ENCODE measurements around the gene SLX4IP.

SLX4IP gene

DNA sequence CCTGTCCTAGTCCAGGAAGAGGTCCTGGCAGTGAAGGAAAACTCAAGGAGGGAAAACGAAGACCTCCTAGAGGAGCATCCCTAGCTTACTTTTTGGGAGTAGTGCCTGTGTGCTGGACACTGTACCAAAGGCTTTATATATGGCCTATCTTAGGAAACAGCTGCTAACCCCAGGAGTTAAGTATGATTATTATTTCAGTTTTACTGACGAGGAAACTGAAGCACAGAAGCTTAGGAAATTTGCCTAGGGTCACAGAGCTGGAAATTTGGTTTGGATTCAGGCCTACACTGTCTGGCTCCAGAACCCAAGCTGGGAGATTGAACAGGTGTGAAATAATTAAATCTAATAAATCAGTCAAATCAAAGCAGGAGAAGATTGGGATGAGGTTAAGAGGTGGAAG, 78.0 kb downstream of the SLX4IP start:
- no peak for DNase-seq (ENCODE audit: insufficient read length, low spot score)
- FAIRE-seq = no peak

DNA sequence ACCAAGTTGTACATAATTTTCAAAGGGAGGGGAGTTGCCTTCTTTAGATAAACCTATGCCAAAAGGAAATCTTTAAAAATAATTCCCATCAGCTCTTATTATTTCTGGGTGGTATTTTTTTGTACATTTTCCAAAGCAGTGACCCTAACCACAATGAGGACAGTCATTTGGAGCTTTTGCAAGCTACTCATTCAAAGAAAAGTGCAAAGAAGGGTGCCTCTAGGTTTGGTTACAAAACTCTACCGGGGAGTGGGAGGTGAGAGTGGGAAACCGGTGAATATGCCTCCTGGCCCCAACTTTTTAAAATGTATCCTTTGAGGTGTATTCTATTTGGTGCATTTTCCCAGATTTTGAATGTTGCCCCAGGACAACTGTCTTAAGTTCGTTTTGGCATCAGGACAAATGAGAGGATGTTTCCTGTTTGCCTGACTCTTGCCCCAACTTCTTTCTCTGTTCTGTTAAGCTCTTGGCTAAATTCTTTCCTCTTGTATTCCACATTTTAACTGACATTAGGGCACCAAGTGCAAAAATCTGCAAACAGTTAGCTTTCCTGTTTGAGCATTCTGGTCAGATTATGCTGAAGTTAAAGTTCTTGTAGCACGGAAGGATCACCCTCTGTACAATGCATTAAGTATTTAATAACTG, 78.9 kb downstream of the SLX4IP start:
- DNase-seq (ENCODE audit: insufficient read length, low spot score) (no peak), FAIRE-seq (no peak)

DNA sequence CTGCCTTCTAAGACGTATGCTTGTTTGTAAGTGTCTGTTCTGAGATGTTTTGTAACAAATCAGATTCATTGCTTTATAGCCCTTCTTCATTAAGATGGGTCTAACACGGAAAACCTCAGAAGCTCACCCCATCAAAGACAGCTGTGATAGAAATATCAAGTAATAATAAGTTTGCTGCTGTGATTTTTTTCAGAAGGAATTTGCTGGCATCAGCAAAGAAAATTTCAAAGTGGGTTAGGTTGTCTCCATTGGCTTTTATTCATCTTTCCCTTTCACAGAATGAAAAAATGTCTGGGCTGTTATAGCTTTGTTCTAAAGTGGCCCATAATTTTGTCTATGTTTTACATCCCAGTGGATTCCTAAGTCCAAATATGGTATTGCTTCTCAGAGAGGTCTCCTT, 81.4 kb downstream of the SLX4IP start:
- FAIRE-seq (no peak), DNase-seq (ENCODE audit: insufficient read length, low spot score) (no peak)

DNA sequence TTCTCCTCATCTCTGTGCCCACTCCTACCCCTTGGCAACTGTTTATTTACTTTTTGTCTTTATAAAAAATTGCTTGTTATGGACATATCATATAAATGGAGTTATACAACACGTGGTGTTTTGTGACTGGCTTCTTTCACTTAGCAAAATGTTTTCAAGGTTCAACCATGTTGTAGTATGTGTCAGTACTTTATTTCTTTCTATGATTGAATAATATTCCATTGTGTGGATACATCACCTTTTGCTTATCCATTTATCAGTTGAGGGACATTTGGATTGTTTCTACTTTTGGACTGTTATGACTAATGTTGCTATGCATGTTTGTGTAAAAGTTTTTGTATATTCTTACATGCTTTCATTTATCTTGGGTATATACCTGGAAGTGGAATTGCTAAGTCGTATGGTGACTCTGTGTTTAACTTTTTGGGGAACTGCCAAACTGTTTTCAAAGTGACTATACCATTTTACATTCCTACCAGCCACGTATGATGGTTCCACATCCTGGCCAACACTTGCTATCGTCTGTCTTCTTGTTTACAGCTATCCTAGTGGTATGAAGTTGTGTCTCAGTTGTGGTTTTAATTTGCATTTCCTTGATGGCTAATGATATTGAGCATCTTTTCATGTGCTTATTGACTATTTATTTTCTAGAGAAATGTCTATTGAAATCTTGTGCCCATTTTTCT, 84.4 kb downstream of the SLX4IP start:
- no peak for DNase-seq (ENCODE audit: insufficient read length, low spot score)
- FAIRE-seq = no peak

DNA sequence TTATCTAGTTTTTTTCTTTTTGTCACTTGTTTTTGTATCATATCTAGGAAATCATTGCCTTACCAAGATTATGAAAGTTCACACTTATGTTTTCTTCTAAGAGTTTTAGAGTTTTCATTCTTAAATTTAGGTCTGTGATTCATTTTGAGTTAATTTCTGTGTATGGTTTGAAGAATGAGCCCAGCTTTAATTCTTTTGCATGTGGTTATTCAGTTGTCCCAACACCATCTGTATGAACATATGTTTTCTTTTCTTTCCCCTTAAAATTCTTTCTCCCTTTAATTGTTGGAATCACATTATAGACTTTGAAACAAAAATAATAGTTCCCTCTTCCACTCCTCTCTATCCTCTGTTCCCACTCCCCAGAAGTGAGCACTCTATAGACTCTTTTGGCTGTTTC, 85.4 kb downstream of the SLX4IP start:
- FAIRE-seq (no peak), DNase-seq (ENCODE audit: insufficient read length, low spot score) (no peak)

DNA sequence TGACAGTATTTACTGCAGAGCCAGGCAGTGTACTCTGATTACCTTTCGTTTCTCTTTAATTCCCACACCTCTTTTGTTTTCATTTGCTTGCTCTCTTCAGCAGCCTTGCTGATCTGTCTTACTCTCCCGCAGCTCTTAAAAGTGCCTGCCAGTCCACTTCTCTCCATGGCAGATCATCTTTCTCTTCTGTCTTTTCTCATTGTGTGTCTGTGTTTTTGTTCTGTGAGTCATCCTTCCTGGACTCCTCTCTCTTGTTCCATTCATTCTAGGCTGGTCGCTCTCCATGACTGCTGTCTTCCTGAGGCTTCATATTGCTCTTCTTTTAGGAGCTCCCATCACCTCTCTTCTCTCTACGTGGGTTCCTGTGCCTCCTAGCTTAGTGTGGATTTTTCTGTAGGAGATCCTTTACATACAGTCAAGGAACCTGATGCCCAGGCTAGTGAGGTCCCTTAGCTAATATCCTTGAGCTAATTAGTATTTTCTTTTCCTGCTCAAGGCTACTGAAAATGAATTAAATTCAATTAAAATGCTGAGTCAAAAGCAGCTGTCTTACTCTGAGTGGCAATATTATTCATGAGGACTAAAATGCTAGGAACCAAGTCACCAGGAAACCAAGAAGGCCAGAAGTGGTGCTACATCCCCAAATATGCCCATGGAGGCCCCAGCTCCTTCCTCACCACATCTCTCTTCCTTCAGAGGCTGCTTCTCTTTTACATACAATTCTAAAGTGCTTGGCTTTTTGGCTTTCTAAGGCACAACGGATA, 86.1 kb downstream of the SLX4IP start:
- FAIRE-seq (no peak), DNase-seq (ENCODE audit: insufficient read length, low spot score) (peak; percentile 68)

DNA sequence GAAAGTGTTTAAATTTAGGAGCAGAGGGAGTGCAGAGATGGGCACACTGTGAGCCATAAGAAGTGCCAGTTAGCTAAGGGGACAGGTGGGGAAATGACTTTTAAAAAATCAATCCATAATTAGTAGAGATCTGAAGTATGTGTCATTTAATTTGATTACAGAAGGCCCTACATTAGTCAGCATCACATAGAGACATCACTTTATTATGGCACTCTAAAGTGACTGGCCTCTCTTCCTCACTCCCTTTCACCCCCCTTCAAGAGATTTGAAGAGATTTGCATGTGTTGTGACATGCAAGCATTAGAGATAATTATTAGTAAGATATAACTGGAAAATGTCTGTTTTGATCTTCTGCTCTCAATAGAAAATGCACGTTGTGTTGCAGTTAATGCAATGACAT, 86.7 kb downstream of the SLX4IP start:
- DNase-seq (ENCODE audit: insufficient read length, low spot score) (no peak), FAIRE-seq (no peak)

DNA sequence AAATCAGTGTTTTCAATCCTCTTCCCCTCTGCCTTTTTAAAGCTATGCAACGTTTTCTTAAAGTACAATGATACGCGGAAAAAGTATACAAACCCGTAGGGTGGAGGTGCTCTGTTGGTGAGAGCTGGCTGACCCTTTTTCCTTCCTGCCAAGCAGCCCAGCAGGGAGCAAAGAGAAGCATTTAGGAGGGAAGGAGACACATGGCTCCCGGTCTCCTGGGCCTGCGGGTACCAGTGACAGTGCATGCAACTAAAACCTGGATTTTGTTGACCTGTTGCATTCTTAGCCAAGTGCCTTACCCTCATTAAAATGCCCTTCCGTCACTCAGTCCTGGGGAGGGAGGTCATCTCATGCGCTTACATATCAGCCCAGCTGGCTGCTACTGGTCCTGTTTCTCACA, 87.2 kb downstream of the SLX4IP start:
- FAIRE-seq (no peak), DNase-seq (ENCODE audit: insufficient read length, low spot score) (no peak)

DNA sequence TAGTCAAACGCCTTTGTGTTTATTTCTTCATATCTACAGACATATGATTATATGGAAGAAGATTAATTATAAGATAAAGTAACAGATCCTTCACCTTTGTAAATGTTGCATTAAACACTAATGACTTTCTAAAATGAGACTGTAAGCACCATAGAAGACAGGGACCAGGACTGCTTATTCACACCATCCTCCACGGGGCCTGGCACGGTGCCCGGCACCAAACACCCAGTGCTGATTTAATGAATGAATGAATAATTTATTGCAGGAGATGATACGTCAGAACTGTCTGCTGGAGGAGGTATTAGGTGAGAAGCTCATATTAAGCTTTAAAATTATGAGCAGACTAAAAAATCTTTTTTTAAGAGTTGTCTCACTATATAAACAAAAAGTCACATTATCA, 88.3 kb downstream of the SLX4IP start:
- DNase-seq (ENCODE audit: insufficient read length, low spot score) (no peak), FAIRE-seq (no peak)

DNA sequence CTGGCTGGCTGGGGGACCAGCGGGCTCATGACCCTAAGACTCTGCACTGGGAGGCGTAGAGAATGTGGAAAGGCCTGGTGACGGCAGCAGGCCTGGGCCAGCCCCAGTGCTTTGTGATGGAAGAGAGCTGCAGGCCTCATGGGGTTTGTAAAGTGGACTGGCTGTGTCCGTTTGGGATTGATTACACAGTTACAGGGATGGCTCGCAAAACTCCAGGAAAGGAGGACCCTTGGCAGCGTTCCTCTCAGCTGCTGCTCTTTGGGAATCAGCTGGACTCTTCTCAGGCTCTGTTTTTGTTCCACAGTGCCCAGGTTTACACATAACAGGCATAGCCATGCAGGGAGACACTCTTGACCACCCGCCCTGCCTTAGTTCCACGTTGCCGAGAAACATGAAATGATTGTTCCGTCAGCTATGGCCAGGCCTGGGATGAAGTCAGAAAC, 89.0 kb downstream of the SLX4IP start:
- no peak for FAIRE-seq
- no peak for DNase-seq (ENCODE audit: insufficient read length, low spot score)

DNA sequence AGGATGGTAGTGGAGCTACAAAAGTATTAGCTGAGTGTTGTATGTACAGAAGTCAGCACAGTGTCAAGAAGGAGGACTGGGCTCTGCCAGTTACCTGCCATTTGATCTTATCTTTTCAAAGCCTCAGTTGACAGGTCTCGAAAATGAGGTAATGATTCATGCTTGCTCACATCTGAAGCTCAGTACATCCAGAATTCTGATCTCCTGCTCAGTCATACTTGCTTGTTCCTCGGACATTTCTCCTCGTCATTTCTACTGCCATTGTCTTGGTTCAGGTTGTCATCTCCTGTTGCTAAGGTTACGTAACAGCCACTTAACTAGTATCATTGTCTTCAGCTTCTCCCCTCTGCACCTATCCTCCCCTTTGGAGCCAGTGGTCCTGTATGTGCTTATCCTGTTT, 89.5 kb downstream of the SLX4IP start:
- DNase-seq (ENCODE audit: insufficient read length, low spot score) = no peak
- no peak for FAIRE-seq

DNA sequence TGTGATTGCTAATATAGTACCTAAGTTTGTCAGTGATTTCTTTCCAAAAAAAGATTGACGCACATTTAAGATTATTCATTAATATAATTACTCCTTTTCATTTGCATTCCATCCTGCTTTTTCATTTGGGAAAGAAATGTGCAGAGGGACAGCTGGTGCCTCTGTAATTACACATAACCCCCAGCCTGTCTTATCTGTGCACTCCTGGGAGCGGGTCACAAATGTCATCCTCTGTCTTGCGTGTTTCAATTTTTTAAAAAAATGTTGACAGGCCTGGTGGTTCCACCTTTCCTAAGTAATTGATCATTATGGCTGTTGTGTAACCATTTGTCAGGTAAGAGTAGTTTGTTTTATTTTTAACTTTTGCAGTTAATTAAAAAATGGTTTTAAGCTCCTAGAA, 92.7 kb downstream of the SLX4IP start:
- no peak for DNase-seq (ENCODE audit: insufficient read length, low spot score)

DNA sequence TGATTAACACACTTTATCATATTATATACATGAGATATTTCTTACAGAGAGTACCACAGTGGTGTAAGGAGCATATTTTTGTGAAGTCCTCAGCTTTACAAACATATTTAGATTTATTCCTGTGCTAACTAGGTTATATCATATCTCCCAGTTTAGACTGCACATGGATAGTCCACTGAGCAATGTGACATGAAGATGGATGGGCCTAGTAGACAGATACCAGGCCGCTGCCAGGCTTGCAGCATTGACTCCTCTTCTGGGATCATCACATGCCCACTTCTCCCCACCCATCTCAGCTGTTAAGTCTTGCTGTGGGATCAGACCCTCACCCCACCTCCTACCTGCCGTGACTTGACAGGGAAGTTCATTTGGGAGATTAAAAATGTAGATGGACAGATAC, 95.8 kb downstream of the SLX4IP start:
- no peak for FAIRE-seq

More for the DNA sequence above, 92.7 kb downstream of the SLX4IP start:
- no peak for FAIRE-seq

DNA sequence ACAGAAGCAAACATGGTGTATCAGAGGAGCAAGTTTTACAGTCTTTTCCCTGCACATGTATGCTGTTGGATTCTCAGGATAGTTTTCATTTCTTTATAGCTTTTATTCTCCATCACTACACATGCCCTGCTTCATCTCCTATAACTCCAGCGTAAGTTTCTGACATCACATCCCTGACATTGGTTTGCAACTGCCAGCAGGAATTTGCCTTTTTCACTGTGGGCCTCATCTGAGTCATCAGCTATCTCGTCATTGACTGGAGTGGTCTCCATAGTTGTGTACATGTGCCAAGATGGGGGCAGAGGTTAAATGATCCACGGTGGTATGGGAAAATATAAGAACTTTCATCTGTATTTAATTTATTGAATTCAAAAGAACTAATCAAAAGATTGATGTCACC, 96.7 kb downstream of the SLX4IP start:
- no peak for FAIRE-seq
- no peak for DNase-seq (ENCODE audit: insufficient read length, low spot score)

More for the DNA sequence above, 95.8 kb downstream of the SLX4IP start:
- DNase-seq (ENCODE audit: insufficient read length, low spot score) = no peak

DNA sequence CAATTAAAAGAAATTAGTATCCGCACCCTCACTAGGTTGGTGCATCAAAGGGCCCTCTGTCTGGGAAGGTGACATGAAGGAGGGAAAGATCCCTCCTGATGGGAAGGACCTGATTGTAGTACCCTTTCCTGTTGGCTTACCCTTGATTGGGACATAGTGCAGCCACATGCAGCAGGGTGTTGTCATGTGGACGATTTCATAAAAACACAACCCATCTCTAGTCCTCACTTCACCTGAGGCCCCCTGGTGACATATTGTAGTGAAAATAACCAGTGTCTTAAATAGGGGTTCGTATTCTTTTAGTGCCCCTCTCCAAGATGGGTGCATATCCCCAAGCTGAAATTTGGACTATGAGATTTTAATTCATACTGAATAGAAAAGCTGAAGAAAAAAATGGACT, 97.3 kb downstream of the SLX4IP start:
- DNase-seq (ENCODE audit: insufficient read length, low spot score) (no peak), FAIRE-seq (no peak)

DNA sequence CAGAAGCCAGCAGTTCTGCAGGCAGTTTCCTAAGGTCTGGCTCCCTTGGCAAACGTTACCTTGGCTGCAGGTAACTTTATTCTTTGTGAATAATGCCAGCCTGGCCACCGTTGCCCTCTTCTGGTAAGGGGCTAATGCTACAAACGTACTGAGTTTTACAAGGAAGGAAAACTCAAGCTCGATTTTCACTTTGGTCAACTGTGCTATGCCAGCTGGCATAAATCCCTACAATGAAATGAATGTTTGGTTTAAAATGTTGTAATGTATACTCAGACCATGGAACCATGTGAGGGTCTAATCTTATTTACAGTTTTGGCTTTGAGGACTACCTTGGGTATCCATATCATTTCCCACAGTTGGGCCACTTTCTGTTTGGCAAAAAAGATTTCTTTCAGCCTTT, 101.4 kb downstream of the SLX4IP start:
- DNase-seq (ENCODE audit: insufficient read length, low spot score) (no peak), FAIRE-seq (no peak)

DNA sequence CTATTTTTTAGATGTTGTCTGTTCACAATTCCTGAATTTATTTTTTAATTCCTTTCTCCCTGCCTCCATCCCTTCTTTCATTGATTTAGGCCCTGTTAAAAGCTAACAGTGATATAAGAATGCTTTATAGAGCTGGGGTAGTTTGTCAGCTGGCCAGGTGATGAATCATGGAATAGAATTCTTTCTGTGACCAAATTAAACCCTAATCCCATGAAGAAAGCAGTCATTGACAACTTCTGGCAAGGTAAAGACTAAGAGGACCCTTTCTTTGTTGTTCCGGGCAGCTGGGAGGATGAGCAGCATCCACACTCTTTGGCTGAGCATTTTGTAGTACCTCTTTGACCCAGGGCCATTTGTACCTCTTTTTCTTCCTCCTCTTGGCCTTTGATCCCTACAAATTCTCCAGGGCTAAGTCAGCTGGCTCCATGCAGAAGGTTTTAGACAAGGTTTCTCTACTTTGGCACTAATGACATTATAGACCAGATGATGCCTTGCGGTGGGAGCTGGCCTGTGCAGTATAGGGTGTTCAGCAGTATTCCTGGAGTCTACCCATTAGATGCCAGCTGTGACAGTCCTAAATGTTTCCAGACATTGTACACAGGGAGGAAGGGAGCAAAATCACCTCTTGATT, 102.9 kb downstream of the SLX4IP start:
- no peak for FAIRE-seq

DNA sequence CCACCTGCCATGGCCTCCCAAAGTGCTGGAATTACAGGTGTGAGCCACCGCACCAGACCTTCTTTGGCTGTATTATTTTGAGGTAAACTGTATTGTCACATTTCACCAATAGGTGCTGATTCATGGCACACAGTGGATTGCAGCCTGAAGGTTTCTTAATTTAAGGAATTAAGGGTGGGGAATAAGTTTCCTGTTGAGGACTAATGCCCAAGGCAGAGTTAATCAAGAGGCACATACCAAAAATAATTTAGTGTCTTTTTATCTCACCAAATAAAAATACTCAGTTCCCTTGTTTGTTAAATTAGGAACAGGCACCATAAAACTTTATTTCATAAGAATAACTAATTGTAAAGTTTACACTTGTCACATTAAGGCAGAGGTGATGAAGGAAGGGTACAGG, 103.7 kb downstream of the SLX4IP start:
- FAIRE-seq (no peak), DNase-seq (ENCODE audit: insufficient read length, low spot score) (no peak)

More for the DNA sequence above, 102.9 kb downstream of the SLX4IP start:
- DNase-seq (ENCODE audit: insufficient read length, low spot score) = no peak

DNA sequence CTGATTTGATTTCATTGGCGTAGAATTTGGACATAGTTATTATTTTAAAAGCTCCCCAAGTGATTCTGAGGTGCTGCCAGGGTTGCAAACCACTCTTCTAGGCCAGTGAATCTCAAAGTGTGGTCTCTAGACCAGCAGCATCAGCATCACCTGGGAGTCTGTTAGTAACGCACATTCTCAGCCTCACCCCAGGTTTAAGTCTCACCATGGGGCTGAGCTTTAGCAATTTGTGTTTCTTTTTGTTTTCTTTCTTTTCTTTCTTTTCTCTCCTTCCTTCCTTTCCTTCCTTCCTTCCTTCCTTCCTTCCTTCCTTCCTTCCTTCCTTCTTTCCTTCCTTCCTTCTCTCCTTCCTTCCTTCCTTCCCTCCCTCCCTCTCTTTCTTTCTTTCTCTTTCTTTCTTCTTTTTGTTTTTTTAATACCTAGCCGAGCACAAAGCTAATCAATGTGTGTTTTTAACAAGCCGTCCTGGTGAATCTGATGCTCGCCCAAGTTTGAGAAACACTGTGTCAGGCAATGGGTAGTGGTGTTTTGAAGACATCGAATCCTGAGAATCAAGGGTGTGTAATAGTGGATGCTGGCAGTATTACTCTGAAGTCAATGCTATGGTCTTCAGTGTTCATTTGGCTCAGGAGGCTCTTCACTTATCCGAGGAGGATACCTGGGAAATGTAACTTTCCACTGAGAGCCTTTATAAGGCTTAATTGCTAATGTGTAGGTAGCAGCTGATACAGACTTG, 104.9 kb downstream of the SLX4IP start:
- no peak for FAIRE-seq
- DNase-seq (ENCODE audit: insufficient read length, low spot score) = no peak

DNA sequence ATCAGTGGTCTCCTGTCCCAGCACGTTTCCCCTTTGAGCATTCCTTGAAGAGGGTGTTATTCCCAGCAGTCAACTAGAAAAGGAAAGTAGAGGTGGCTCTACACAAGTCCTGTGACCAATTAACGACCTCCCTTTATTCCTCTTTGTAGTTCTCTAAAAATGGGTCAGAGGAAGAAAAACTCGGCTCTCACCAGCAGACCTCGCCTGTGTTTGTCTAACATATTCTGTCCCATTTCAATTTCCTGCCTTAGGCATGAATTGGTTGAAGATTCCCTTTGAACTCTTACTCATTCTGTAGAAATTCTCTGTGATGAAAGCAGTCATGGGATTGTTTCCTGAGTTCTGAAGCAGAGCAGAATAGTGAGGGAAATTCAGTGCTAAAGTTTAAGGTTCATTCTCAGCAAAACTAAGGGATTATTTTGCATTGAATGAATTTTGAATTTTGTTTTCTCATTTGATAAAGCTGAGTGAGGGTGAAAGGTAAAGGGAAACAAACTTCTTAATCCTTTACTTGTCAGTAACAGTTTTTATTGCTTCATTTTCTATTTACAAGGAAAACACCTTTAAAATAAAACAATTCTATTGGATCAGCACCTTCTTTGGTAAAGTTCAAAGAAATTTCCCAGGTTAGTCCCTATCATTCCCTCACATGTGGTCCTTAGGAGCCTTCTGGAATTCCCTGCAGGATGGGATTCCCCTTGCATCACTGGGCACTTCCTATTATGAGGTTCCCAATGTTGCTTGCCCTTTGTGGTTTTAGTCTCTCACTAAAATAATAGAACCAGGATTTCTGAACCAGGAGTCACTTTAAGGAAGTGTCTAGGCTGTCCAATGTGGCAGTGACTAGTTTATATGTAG, 105.8 kb downstream of the SLX4IP start:
- DNase-seq (ENCODE audit: insufficient read length, low spot score) (peak; percentile 36), FAIRE-seq (no peak)

Data from HTR-8/SVneo (cell line).